Peyer's patch (tissue), 4 donors: ENCODE results near the gene SH2B3.

Experiments
- CTCF ChIP-seq, 6 experiments: fragments of 450-650 bp in 4 of 6; fragments of 200-600 bp in 2 of 6; sonication (generic) in 1 of 6; IDR thresholded peaks; one replicate each; pipeline ENCODE4 v1.5.1; 2017 to 2019; ENCODE audit warnings: antibody characterized with exemption in 6 of 6, mild to moderate bottlenecking in 3 of 6, moderate library complexity in 1 of 6
- POLR2A ChIP-seq, 2 donors: fragments of 450-650 bp; IDR thresholded peaks; one replicate each; pipeline ENCODE4 v1.5.1; 2017; ENCODE audit warnings: antibody characterized with exemption in 2 of 2, mild to moderate bottlenecking in 2 of 2, moderate library complexity in 2 of 2

DNA sequence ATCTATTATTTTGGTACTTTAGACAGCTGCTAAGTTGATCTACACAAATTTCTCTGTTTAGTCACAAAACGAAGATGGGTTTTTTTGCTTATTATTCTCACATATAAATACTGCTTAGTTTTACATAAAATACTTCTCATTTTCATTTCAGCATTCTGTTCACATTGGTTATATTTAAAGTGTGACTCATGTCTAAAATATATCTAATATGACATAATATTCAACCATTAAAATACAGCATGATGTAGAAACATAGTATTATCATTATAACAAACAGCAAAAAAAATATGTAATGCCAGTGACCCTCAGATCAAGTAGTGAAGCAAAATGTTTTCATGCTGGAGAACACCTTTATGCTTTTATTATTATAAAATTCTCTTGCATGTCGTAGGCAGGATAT is 63.7 kb downstream of the SH2B3 start:
- TF ChIP-seq CTCF (IDR thresholded peaks at IDR 0.05) (no peak), POLR2A (IDR thresholded peaks at IDR 0.05) (no peak)
